ENCODE measurements around the gene EFHB.
"Not testable (repeated sequence)": the region's sequence is repeated elsewhere in the genome, so short reads cannot be mapped to it uniquely, and the experiment has no call there.

EFHB gene

DNA sequence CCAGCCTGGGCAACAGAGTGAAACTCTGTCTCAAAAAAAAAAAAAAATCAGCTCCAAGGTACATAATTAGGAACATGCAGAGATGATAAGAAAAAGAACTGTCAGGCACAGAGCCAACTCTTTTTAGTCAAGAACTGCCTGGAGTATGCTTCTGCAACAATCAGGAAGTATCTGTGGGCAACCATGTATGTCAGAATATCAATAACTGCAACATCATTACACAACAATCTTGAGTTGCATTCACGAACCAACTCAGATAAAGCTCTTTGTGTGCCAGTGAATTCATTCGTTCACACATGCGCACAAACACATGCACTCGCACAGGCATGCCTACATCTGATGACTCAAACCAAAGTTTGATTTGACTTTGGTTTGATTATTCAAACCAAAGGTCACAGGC, 32.1 kb downstream of the EFHB start:
- ATAC-seq (ENCODE audit: insufficient read depth, low read depth) (no peak), DNase-seq (no peak)
- Histone ChIP-seq H2AFZ (ENCODE audit: low read depth, low read length) (no peak overlapping the region), H4K20me1 (ENCODE audit: insufficient read depth, low read length) (no peaks in the 10 kb centered on the region), H3K36me3 (ENCODE audit: insufficient read depth, low read length) (no peaks in the 10 kb centered on the region), H3K4me2 (ENCODE audit: insufficient read depth, low read length) (no peak overlapping the region), H3K9me3 (ENCODE audit: insufficient read depth, low read length, severe bottlenecking) (no peaks in the 10 kb centered on the region), H3K79me2 (ENCODE audit: insufficient read depth, low read length) (no peaks in the 10 kb centered on the region), H3K4me3 (ENCODE audit: low read depth in 1 of 2, low read length in 2 of 2) (no peak overlapping the region), H3K27me3 (ENCODE audit: insufficient read depth, low read length, poor library complexity) (no peaks in the 10 kb centered on the region), H3K4me1 (ENCODE audit: insufficient read depth, low read length) (no peaks in the 10 kb centered on the region), H3K27ac (ENCODE audit: low read length) (no peak overlapping the region), H3K9ac (ENCODE audit: low read depth, low read length) (no peak overlapping the region)
- no peak for TF ChIP-seq CTCF (IDR thresholded peaks at IDR 0.05; ENCODE audit: borderline replicate concordance, extremely low read depth, low read length, poor library complexity, severe bottlenecking)
- no peak for TF ChIP-seq EZH2 (IDR thresholded peaks at IDR 0.05; ENCODE audit: borderline replicate concordance, low read depth, low read length, severe bottlenecking)

DNA sequence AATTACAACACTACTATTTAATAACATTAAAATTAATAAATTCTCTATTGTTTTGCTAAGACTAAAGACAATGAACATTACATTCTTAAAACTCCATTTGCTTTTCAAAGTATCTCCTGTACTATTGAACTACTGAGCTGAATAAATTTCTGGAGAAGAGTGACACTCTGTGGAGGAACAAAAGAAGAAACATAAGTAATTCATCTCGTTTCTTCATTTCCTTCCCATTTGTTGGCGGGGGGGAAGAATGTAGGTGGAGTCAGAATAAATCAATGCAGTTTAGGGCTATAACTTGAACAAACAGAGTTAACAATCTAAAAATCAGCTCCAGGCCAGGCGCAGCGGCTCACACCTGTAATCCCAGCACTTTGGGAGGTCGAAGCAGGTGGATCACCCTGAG, 32.7 kb downstream of the EFHB start:
- H4K20me1 ChIP-seq (ENCODE audit: insufficient read depth, low read length) = no peaks in the 10 kb centered on the region
- H3K4me3 ChIP-seq (ENCODE audit: low read depth in 1 of 2, low read length in 2 of 2) = no peak overlapping the region
- H3K9ac ChIP-seq (ENCODE audit: low read depth, low read length) = no peak overlapping the region
- no peak overlapping the region for H3K4me2 ChIP-seq (ENCODE audit: insufficient read depth, low read length)
- no peaks in the 10 kb centered on the region for H3K9me3 ChIP-seq (ENCODE audit: insufficient read depth, low read length, severe bottlenecking)
- H3K27me3 ChIP-seq (ENCODE audit: insufficient read depth, low read length, poor library complexity) = no peaks in the 10 kb centered on the region
- no peaks in the 10 kb centered on the region for H3K79me2 ChIP-seq (ENCODE audit: insufficient read depth, low read length)
- no peaks in the 10 kb centered on the region for H3K4me1 ChIP-seq (ENCODE audit: insufficient read depth, low read length)
- no peak for TF ChIP-seq EZH2 (IDR thresholded peaks at IDR 0.05; ENCODE audit: borderline replicate concordance, low read depth, low read length, severe bottlenecking)
- no peak for TF ChIP-seq CTCF (IDR thresholded peaks at IDR 0.05; ENCODE audit: borderline replicate concordance, extremely low read depth, low read length, poor library complexity, severe bottlenecking)
- H2AFZ ChIP-seq (ENCODE audit: low read depth, low read length) = no peak overlapping the region
- H3K36me3 ChIP-seq (ENCODE audit: insufficient read depth, low read length) = no peaks in the 10 kb centered on the region
- ATAC-seq (ENCODE audit: insufficient read depth, low read depth) (no peak), DNase-seq (no peak)
- H3K27ac ChIP-seq (ENCODE audit: low read length) = no peak overlapping the region

DNA sequence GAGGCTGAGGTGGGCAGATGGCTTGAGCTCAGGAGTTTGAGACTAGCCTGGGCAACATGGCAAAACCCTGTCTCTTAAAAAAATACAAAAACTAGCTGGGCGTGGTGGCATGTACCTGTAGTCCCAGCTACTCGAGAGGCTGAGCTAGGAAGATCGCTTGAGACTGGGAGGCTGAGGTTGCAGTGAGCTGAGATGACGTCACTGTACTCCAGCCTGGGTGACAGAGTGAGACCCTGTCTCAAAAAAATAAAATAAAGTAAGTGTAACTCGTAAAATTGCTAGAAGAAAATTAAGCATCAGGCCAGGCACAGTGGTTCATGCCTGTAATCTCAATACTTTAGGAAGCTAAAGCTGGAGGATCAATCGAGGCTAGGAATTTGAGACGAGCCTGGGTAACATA, 34.2 kb downstream of the EFHB start:
- not testable (repeated sequence) for H3K79me2 ChIP-seq (ENCODE audit: insufficient read depth, low read length)

GRCh38 chr3:19899264-19899663, 34.8 kb downstream of the EFHB start:
- no peak overlapping the region for H3K4me3 ChIP-seq (ENCODE audit: low read depth in 1 of 2, low read length in 2 of 2)
- TF ChIP-seq CTCF (IDR thresholded peaks at IDR 0.05; ENCODE audit: borderline replicate concordance, extremely low read depth, low read length, poor library complexity, severe bottlenecking) (no peak), EZH2 (IDR thresholded peaks at IDR 0.05; ENCODE audit: borderline replicate concordance, low read depth, low read length, severe bottlenecking) (no peak)
- no peaks in the 10 kb centered on the region for H3K9me3 ChIP-seq (ENCODE audit: insufficient read depth, low read length, severe bottlenecking)
- no peak overlapping the region for H3K27ac ChIP-seq (ENCODE audit: low read length)
- no peak overlapping the region for H3K4me2 ChIP-seq (ENCODE audit: insufficient read depth, low read length)
- ATAC-seq (ENCODE audit: insufficient read depth, low read depth) (no peak), DNase-seq (no peak)
- H3K9ac ChIP-seq (ENCODE audit: low read depth, low read length) = no peak overlapping the region
- no peaks in the 10 kb centered on the region for H3K79me2 ChIP-seq (ENCODE audit: insufficient read depth, low read length)
- no peaks in the 10 kb centered on the region for H3K4me1 ChIP-seq (ENCODE audit: insufficient read depth, low read length)
- H3K27me3 ChIP-seq (ENCODE audit: insufficient read depth, low read length, poor library complexity) = no peaks in the 10 kb centered on the region
- H3K36me3 ChIP-seq (ENCODE audit: insufficient read depth, low read length) = no peaks in the 10 kb centered on the region
- no peak overlapping the region for H2AFZ ChIP-seq (ENCODE audit: low read depth, low read length)
- H4K20me1 ChIP-seq (ENCODE audit: insufficient read depth, low read length) = no peaks in the 10 kb centered on the region

More for the DNA sequence above, 34.2 kb downstream of the EFHB start:
- H4K20me1 ChIP-seq (ENCODE audit: insufficient read depth, low read length); H3K27ac ChIP-seq (ENCODE audit: low read length); H3K4me1 ChIP-seq (ENCODE audit: insufficient read depth, low read length); H3K9ac ChIP-seq (ENCODE audit: low read depth, low read length); ATAC-seq (ENCODE audit: insufficient read depth, low read depth); H3K9me3 ChIP-seq (ENCODE audit: insufficient read depth, low read length, severe bottlenecking); H3K4me2 ChIP-seq (ENCODE audit: insufficient read depth, low read length); H2AFZ ChIP-seq (ENCODE audit: low read depth, low read length); DNase-seq; H3K27me3 ChIP-seq (ENCODE audit: insufficient read depth, low read length, poor library complexity); H3K4me3 ChIP-seq (ENCODE audit: low read depth in 1 of 2, low read length in 2 of 2); H3K36me3 ChIP-seq (ENCODE audit: insufficient read depth, low read length): not testable (repeated sequence)
